Hematopoietic multipotent progenitor cell treated with erythropoietin and hydrocortisone succinate and interleukin-3 and kit ligand, for 4 days (in vitro differentiated cells): Measurements from ENCODE around the gene VTI1A.

Experiments
- DNase-seq: peaks from one replicate; pipeline ENCODE4 v3.0.0-alpha.2; 2015

Gene VTI1A

GRCh38 chr10:112593023-112593422 lies 146.0 kb downstream of the VTI1A start:
- DNase-seq, result no peak

GRCh38 chr10:112601214-112602090 lies 154.4 kb downstream of the VTI1A start:
- no peak for DNase-seq

GRCh38 chr10:112603062-112603461 lies 156.0 kb downstream of the VTI1A start:
- no peak for DNase-seq

- peak; percentile 50 for DNase-seq
Observed at GRCh38 chr10:112605063-112605462, 158.0 kb downstream of the VTI1A start.

- no peak for DNase-seq
Observed at GRCh38 chr10:112607506-112607905, 160.5 kb downstream of the VTI1A start.

DNA sequence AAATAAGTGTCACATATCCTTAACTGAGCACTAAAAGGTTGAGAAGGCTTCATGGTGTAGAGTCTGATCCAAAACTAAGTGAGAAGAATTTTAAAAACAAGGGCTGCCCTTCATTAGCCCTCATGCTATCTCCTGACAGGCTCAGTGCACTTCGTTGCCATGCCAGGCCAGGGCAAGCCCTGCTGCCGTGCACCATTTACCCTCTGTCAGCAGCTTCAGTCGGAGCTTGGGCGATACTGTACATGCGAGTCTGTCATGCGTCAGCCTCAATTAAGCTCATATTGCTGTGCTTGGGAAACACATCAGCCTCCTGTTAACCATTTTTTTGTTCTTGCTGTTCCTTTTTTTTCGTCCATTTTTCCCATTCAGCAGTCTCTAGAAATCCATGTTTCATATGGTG lies 166.6 kb downstream of the VTI1A start:
- no peak for DNase-seq

- no peak for DNase-seq
Observed at GRCh38 chr10:112614072-112614471, 167.1 kb downstream of the VTI1A start.

GRCh38 chr10:112614586-112614985 lies 167.6 kb downstream of the VTI1A start:
- DNase-seq, result no peak

- DNase-seq, result no peak
Observed at GRCh38 chr10:112615269-112615668, 168.3 kb downstream of the VTI1A start.

DNA sequence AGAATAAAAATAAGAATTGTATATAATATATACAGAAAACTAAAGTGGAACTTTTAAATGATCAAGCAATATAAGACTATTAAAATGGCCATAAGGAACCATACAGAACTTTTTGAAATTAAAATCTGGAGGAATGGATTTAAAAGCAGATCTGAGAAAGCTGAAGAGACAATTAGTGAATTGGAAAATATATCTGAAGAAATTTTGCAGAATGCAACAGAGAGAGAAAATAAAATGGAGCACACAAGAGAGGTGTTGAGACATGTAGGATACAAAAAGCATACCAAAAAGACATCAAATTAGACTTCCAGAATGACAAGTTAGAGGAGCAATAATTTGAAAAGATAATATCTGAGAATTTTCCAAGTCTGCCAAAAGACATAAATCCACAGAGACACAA lies 169.6 kb downstream of the VTI1A start:
- no peak for DNase-seq

GRCh38 chr10:112618814-112619213 lies 171.8 kb downstream of the VTI1A start:
- no peak for DNase-seq

DNA sequence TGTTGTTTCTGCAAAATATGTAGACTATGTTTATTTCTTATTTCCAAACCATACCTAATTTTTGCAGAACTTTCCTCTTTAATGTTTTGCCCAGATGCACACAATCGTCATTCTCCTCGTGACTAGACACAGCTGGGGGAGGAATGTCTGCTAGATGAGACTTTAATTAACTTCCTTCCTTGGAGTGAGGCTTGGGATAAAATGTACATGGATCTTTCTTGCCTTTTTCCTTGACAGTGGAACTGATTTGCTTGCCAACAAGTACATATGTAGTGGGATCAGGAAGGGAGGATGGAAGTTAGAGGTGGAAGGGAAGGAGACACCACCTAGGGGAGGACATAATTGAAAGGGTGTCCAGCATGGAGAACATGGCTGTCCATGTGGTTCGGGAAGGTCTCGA lies 172.5 kb downstream of the VTI1A start:
- DNase-seq, result no peak

DNA sequence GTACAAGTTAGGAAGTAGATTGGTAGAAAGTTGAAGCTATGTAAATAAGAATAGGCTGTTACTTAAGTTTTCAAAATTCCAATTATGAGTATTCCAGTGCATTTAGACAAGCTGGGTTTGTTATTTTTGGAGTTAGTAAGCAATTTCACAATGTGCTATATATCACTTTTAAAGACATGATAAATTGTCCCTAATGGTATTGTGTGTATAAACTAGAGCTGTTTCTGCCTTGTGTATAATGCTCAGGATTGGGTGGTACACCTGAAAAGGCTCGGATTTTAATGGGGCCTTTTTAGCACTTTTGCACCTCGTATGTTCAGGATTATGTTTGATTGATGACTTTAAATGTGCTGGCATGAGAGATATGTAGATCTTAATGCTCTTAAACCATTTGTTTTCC lies 175.8 kb downstream of the VTI1A start:
- no peak for DNase-seq

DNA sequence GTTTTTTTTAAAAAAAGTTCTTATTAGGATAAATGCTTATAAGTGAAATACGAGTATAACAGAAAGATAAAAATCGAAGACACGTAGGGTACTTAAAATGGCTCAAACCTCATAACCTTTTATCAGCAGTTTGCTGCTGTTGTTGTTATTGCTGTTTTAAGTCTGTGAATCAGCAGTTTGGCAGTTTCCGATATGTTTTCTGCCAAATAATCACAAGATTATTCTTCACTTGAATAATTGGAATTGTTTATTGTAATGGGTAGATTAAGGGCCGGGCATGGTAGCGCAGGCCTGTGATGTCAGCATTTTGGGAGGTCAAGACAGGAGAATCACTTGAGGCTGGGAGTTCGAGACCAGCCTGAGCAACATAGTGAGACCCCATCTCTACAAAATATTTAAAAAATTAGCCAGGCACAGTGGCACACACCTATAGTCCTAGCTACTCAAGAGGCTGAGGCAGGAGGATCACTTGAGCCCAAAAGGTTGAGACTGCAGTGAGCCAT lies 177.6 kb downstream of the VTI1A start:
- DNase-seq, result no peak

DNA sequence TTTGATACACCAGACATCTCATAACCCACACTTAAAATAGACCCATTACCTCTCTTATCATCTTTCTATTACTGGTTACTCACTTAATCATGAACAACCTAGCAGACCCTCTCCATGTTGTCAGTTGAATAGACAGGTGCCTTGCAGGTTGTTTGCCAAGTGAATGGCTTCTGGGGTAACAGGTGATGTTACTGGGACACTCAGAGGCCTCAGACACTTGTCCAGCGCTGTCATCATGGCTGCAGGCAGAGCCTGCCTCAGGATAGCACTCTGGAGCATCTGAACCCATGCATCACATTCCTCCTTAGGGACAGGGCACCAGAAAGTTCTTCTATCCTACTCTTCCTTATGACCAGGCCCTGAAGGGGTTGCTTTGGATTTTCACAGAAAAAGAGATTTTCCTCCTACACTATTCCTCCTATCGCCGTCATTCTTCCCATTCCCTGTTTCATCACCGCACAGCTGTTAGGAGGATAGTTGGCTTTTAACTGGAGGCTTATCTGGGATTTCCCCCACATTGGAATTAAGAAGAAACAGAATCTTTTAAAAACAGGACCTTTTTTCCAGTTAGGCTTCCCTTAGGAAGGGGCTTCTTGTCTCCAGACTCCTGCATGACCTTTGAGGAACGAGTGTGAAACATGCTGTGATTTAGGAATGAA lies 182.1 kb downstream of the VTI1A start:
- DNase-seq, result no peak

- no peak for DNase-seq
Observed at GRCh38 chr10:112631501-112632400, 184.7 kb downstream of the VTI1A start.

- no peak for DNase-seq
Observed at GRCh38 chr10:112634096-112634830, 187.2 kb downstream of the VTI1A start.

GRCh38 chr10:112637901-112638300 lies 190.9 kb downstream of the VTI1A start:
- DNase-seq, result no peak

DNA sequence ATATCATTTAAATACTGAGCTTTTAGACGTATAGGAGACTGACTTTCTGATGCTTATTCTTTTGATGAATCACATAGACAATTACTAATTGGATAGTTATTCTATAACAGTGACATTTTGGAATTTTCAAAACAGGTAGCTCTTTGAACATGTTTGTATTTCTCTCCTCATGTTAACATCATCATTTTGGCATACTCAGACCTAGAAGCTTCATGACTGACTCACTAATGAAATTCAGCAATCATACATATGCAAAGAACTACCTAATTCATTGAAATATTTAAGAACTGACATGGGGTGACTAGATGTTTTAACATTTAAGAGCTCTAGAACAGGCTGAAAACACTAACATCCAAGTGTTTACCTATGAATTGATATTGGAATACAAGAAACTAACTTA lies 192.3 kb downstream of the VTI1A start:
- no peak for DNase-seq

DNA sequence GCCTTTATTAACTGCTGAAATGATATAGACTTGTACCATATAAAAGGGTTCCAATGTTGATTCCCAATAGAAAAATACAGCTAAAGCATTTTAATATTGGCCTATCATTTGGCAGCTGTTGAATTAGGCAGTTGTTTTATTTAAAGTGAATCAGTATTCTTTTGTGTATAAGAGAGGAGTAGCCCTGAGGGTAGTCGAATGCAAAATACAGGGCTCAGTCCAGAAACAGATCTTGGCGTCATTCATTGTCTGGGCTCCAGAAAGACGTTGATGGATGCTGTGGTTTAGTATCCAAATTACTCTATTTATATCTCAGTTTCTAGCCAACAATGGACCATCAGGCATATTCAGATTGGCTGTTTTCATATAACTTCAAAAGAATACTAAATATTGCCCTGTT lies 193.6 kb downstream of the VTI1A start:
- no peak for DNase-seq

- no peak for DNase-seq
Observed at GRCh38 chr10:112643600-112644264, 196.7 kb downstream of the VTI1A start.

DNA sequence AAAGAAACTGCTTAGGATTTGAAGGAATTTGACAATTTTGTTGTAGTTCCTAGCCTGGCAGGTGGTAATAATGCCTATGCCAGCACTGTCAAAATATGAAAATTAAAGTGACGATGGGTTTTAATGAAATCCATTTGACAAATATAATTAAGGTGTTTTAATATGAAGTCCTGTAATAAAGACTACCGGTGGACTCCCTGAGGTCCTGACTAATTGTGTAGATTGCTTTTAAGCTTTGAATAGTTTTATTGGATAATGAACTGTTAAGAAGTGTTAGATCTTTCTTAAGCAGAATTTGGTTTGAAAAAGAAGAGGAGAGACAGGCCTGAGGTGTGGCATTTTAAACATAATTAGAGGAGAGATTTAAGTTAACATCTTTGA lies 197.2 kb downstream of the VTI1A start:
- no peak for DNase-seq
